ENCODE data around the gene CENPU.
"Not testable (repeated sequence)": the region's sequence is repeated elsewhere in the genome, so short reads cannot be mapped to it uniquely, and the experiment has no call there.

The CENPU gene

GRCh38 chr4:184733654-184734524 is at the start of gene CENPU:
TSS of gene CENPU (minus strand) at chr4:184734096. CDS start at chr4:184734062, 34 bp downstream.
- no peak for TF ChIP-seq CTCF (IDR thresholded peaks at IDR 0.05; ENCODE audit: low read depth, low read length)
- peak; percentile 96 for DNase-seq (ENCODE audit: extremely low read depth, low read depth)

- DNase-seq (ENCODE audit: extremely low read depth, low read depth), result no peak
- no peak for TF ChIP-seq CTCF (IDR thresholded peaks at IDR 0.05; ENCODE audit: low read depth, low read length)
Measured at GRCh38 chr4:184782731-184783373, 49.0 kb upstream of the CENPU start.

- not testable (repeated sequence) for DNase-seq (ENCODE audit: extremely low read depth, low read depth)
Measured at GRCh38 chr4:184779160-184779559, 45.3 kb upstream of the CENPU start.

GRCh38 chr4:184778325-184778724 is 44.4 kb upstream of the CENPU start:
- DNase-seq (ENCODE audit: extremely low read depth, low read depth), result no peak
- TF ChIP-seq CTCF (IDR thresholded peaks at IDR 0.05; ENCODE audit: low read depth, low read length), result no peak

- no peak for TF ChIP-seq CTCF (IDR thresholded peaks at IDR 0.05; ENCODE audit: low read depth, low read length)
Measured at GRCh38 chr4:184776821-184777220, 42.9 kb upstream of the CENPU start.

GRCh38 chr4:184775854-184776555 is 42.1 kb upstream of the CENPU start:
- TF ChIP-seq CTCF (IDR thresholded peaks at IDR 0.05; ENCODE audit: low read depth, low read length), result no peak
- DNase-seq (ENCODE audit: extremely low read depth, low read depth), result no peak

More at GRCh38 chr4:184776821-184777220, 42.9 kb upstream of the CENPU start:
- no peak for DNase-seq (ENCODE audit: extremely low read depth, low read depth)

- TF ChIP-seq CTCF (IDR thresholded peaks at IDR 0.05; ENCODE audit: low read depth, low read length), result no peak
- DNase-seq (ENCODE audit: extremely low read depth, low read depth), result no peak
Measured at GRCh38 chr4:184774152-184774551, 40.3 kb upstream of the CENPU start.

Data from AG09319 (cell line).